NCI-H1930 (cell line): ENCODE measurements around the gene RPL27A.
A peak's percentile ranks its signal among the peaks of the same experiment; 100 is the strongest.
"Not testable (repeated sequence)": the region's sequence is repeated elsewhere in the genome, so short reads cannot be mapped to it uniquely, and the experiment has no call there.

Experiments used
- DNase-seq, 2 experiments: peaks; one replicate each; lab custom pipeline; 2025; lab: John Stamatoyannopoulos, UW

The RPL27A gene

GRCh38 chr11:8682303-8683114 is at the start of gene RPL27A, which contains the start of gene TRIM66:
Gene RPL27A (plus strand): TSS chr11:8682792. CDS start chr11:8682814, 22 bp downstream.
Gene TRIM66 (minus strand): TSS chr11:8682665. CDS start chr11:8672274, 10,391 bp downstream.
- DNase-seq = peak; percentile 95 to 98

GRCh38 chr11:8634498-8634897 is 48.1 kb upstream of the RPL27A start:
- no peak for DNase-seq

GRCh38 chr11:8636127-8636526 is 46.5 kb upstream of the RPL27A start:
- no peak for DNase-seq

GRCh38 chr11:8638300-8638699 is 44.3 kb upstream of the RPL27A start:
- no peak for DNase-seq

DNA sequence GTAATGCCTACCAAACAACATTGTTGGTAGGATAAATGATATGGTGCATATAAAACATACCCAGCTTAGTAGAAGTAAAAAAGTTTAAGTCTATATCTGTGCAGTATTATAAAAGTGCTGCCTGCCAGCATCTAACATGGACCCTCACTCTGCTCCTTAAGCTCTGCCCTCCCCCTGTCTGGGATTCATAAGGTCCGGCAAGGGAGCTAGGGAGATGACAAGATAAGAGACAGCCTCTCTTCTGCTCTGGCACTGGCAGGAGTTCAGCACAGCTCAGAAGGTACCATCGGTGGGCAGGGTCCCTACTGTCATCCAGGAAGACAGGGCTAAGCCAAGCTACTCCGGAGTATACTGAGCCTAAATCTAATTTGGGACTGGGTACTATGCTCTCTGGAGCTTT is 42.9 kb upstream of the RPL27A start:
- no peak for DNase-seq

GRCh38 chr11:8640267-8640906 is 42.2 kb upstream of the RPL27A start:
- no peak for DNase-seq

- DNase-seq = no peak
Observed at GRCh38 chr11:8641332-8641731, 41.3 kb upstream of the RPL27A start.

DNA sequence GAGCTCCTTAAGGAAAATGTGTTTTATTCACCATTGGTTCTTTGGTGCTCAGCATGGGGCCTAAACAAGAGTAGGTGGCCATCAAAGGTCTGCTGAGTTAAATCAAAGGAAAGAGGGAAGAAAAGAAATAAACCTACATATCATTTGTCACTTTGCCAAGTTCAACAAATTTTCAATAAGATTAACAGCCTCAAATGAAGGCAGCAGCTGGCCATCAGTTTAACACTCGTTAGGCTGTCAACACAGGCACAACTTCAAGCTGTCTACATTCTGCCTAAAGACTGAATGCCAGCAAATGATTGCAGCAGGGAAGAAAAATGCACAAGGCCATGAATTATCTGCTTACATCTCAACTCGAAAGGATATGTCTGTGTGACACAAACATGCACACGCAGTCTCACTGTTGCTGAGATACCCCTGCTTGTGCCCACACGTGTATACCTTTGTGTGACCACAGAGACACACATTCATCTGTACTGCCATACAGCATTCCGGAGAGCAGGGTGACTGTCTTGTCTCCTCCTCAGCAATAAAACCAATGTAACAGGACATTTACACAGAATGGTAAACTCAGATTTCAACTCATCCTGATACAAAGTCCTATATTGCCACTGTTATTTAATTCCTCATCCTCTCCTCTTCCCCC is 40.3 kb upstream of the RPL27A start:
- DNase-seq = no peak

- no peak for DNase-seq
Observed at GRCh38 chr11:8646873-8647272, 35.7 kb upstream of the RPL27A start.

- DNase-seq = no peak
Observed at GRCh38 chr11:8649361-8649760, 33.2 kb upstream of the RPL27A start.

DNA sequence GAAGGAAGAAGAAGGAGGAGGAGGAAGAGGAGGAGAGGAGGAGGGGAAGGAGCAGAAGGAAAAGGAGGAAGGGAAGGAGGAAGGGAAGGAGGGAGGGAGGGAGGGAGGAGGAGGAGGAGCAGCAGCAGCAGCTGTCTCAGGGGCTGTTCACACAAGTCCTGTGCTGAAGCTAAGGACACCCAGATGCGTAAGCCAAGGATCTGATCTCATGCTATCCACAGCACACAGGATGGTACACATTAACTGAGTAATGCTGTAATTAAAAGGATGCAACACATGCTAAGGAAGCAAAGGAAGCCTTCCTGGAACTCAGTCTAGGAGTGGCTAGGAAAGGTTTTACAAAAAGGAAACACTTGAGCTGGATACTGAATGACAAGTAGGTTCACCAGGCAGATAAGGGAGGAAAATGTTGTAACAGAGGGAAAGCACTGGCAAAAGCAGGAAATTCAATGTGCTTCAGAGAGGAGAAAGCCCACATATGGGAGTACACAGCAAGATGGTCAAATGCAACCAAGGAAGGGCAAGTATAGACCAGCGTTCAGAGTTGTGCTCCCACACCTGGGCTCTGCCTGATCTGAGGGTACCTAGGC is 32.1 kb upstream of the RPL27A start:
- DNase-seq = no peak

DNA sequence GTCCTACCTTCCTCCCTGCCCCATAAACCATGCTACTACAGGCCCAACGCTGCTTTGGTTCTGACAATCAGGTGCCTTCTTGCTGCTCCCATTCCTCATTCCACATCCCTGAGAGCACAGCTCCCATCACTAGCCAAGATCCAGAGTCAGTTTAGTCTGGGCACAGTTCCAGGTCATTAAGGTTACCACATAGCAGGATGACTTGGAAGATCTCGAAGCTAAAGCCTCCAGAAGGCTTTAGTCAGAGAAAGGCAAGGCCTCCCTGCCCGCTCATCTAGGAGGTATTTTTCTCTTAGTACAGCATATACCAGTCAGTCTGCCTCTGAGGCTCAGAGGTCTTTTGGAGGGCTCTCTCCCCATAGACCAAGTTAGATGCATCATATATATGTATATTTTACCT is 30.5 kb upstream of the RPL27A start:
- DNase-seq = no peak

DNA sequence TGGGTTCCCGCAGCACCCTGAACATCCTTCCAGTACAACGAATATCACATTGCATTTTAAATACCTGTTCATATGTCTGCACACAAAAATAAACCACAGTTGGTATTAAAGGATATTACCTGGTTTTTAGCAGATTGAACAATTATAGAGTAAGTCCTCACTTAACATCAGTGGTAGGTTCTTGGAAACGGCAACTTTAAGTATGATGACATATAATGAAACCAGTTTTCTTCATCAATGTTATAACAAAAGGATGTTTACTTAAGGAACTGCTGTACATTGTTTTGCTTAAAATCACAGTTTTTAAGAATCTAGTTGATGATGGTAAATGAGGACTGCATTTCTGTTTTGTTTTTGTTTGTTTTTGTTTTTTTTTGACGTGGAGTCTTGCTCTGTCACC is 28.1 kb upstream of the RPL27A start:
- peak in 1 of 2 experiments; percentile 27 for DNase-seq

DNA sequence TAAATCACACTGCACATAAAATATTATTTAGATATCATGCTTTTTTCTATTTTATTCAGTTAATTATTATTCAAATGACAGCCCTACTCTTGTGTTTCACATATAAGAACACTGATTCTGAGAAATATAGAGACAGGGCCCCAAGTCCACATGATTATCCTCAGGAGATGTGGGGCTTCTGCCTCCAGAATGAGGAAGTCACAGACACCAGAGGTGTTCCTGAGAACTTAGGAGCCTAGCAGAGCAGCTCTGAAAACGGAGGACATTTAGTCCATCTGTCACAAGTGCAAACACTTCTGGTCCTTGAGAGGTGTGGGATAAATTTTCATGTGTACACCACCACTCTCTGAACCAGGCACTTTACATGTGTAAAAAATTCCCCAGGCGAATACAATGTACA is 26.3 kb upstream of the RPL27A start:
- DNase-seq = no peak

- DNase-seq = peak; percentile 13 to 78
Observed at GRCh38 chr11:8658321-8659057, 24.1 kb upstream of the RPL27A start.

DNA sequence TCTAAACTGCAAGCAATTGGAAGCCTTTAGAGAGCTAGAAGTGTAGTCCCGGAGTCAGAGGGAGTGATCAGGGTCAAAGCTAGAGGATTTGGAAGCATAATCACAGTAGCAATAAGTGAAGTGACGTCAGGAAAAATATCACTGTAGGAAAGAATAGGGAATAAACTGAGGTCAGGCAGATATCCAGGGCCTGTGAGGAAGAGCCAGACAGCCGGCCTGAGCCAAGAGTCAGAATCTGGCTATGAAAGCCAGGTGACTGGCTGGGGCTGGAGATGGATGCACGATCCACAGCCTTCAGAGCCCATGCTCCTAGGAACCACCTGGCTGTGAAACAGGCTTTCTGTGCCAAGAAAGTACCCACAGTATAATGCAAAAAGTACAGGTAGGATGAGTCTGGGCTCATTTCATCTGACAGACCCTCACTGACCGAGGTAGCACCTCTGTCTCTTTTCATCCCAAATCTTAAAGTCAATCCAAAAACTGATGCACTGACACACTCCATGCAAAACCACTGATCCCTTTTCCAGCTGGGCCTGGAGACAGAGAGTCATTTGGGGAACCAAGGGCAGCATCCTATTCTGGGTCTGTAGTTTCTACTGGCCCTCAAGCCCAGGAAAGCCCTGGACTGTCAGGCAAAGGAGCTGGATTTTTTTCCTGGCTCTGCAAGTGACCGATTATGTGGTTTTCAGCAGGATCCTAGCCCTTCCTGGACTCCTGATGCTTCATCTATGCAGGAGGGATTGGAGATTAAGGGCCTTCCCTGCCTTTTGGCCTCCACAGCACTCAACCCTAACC is 21.4 kb upstream of the RPL27A start:
- DNase-seq = no peak

DNA sequence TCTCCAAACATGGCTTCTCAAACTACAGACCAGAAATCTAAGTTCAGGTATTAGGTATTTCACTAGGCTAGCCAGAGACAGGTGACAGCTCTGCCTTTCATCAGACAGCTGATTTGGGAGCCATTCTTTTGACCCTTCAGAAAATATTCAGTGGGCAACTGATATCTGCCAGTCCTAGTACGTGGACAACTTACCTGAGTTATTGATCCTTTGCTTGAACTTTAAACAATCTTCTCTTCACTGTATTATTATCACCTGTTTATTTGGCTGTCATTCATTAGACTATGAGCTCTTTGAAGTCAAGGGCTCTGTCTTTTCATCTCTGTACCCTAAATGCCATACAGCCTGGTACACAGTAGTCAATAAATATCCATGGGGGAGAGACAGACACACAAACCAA is 17.4 kb upstream of the RPL27A start:
- no peak for DNase-seq

- DNase-seq = not testable (repeated sequence)
Observed at GRCh38 chr11:8670081-8670480, 12.5 kb upstream of the RPL27A start.

DNA sequence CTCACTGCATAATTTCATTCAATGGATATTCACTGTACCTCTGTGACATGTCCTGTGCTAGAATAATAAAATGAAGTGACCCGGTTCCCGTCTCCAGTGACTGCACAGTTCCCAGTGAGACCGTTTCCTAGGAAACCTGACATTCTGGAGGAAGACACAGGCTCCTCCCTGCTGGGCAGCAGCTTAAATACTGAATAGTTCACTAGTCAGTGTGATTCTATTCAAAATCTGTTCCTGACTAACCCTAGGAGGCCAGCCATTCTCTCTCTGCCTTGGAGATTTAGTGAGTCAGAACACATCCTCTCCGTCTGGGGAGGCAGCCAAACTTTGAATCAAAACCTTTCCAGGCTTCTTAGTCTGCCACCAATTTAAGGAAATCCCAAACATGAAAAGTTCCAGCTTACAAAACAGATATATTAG is 11.4 kb upstream of the RPL27A start:
- no peak for DNase-seq

DNA sequence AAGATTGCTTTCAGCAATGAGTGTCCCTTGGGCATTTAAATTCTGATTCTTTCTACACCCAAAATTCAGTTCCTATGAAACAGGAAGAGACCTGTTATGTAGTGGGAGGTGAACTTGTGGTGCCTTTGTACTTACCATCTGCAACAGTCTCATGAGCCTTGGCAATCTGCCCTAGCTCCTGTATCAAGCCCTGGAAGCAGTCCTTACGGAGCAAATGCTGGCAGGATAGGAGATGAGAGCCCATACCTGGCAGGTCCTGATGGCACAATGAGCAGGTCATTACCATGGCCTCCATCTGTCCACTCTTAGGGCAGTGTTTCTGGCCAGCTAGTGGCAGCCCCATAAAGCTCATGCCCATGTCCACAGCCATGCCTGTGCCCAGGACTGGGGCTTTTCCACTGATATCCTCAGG is 10.9 kb upstream of the RPL27A start:
- no peak for DNase-seq

DNA sequence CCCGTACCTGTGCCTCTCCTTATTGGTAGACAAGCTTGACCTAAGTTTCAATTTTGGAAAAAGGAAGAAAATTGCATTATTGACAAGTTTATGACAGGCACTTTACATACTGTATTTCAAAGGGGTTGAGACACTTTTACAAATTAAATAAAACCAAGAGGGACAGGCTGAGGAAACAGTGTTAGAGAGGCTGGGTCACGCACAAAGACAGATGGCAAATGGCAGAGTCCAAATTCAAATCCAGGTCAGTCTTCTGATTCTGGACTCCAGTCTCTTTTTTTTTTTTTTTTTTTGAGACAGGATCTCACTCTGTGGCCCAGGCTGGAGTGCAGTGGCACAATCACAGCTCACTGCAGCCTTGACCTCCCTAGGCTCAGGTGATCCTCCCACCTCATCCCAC is 10.2 kb upstream of the RPL27A start:
- no peak for DNase-seq
